HCT116 (cell line): ENCODE data around the gene GALK2.

Experiments used
- CTCF ChIP-seq, 3 experiments: fragments of 200-600 bp in 1 of 3; sonication (generic) in 1 of 3; IDR thresholded peaks in 2 of 3; conservative IDR thresholded peaks in 1 of 3; 2 replicates each; pipeline ENCODE4 v1.5.1; 2012 to 2017; ENCODE audit warnings: low read depth in 2 of 3, low read length in 2 of 3, antibody characterized with exemption in 1 of 3, borderline replicate concordance in 1 of 3, control low read depth in 1 of 3, mild to moderate bottlenecking in 1 of 3, mixed read lengths in 1 of 3, mixed run types in 1 of 3, moderate library complexity in 1 of 3; ENCODE audit not compliant: insufficient read depth in 1 of 3
- REST ChIP-seq: IDR thresholded peaks from 2 replicates; pipeline ENCODE4 v1.6.1; 2012; ENCODE audit warnings: low read depth
- SP1 ChIP-seq: IDR thresholded peaks from 2 replicates; pipeline ENCODE4 v1.6.1; 2012; ENCODE audit warnings: low read depth

GRCh38 chr15:49190586-49190985 lies 20.5 kb downstream of the GALK2 start:
- TF ChIP-seq CTCF (IDR thresholded peaks at IDR 0.05 in 2 of 3, conservative IDR thresholded peaks at IDR 0.05 in 1 of 3; ENCODE audit: borderline replicate concordance in 1 of 3, insufficient read depth in 1 of 3, low read depth in 2 of 3, low read length in 2 of 3), result no peak
- TF ChIP-seq SP1, result no peak
- TF ChIP-seq REST, result no peak
